HCT116 (cell line): Measurements from ENCODE around the gene HMGN1. TPM values are rescaled to one million over a fixed set of nuclear protein-coding genes. Genes with fewer than 3 reads are reported as not detected.

ENCODE experiments used
- ATAC-seq: fragments of 200-7000 bp; cut with Tn5 transposase; 2 replicates; pipeline ENCODE4 v1.9.1; 2020; ENCODE audit warnings: mild to moderate bottlenecking, moderate library complexity
- BruUV-seq: library from RNA; stranded (reverse); fragments of 400-500 nt; replicated peaks from 2 replicates; lab custom pipeline; 2021; lab: Mats Ljungman, UMichigan
- CTCF ChIA-PET: fragments of 300-600 bp; sonication (Branson Sonifier 250); formaldehyde crosslinking; loops from one replicate; lab custom pipeline; 2021; ENCODE audit warnings: antibody characterized with exemption; lab: Charles Lee
- POLR2A ChIA-PET: fragments of 300-600, 350-600 bp; sonication (Branson Sonifier 250); formaldehyde crosslinking; loops from one replicate; lab custom pipeline; 2021; ENCODE audit warnings: antibody characterized with exemption; lab: Charles Lee
- RAD21 ChIA-PET, 2 experiments: fragments of 300-600 bp; sonication (Branson Sonifier 250); formaldehyde crosslinking; loops; one replicate each; lab custom pipeline; 2023; ENCODE audit warnings: low total read pairs in 2 of 2; ENCODE audit not compliant: uncharacterized antibody in 2 of 2, unreplicated experiment in 2 of 2, low non-redundant PET in 1 of 2; lab: Charles Lee
- DNase-seq: peaks from one replicate; pipeline ENCODE4 v3.0.0-alpha.2; 2010; ENCODE audit warnings: low read depth, low spot score
- H2AFZ ChIP-seq: fragments of 200-600 bp; shearing (Covaris generic), sonication (generic); 2 replicates; pipeline ENCODE4 v1.6.1; 2017; ENCODE audit warnings: low read depth, mixed run types, mixed read lengths, antibody characterized with exemption, low read length; ENCODE audit not compliant: poor library complexity, severe bottlenecking
- H3K27ac ChIP-seq: 2 replicates; pipeline ENCODE4 v1.5.1; 2012; ENCODE audit warnings: low read depth, low read length
- H3K27me3 ChIP-seq: fragments of 200-600 bp; sonication (generic); 2 replicates; pipeline ENCODE4 v1.6.1; 2016; ENCODE audit warnings: mixed run types, low read length, mixed read lengths; ENCODE audit not compliant: insufficient read depth
- H3K36me3 ChIP-seq, 2 experiments: fragments of 200-500 bp in 1 of 2; fragments of 200-600 bp in 1 of 2; sonication (Bioruptor generic) in 1 of 2; sonication (generic) in 1 of 2; 2 replicates each; pipeline versions ENCODE4 v1.5.1 to v1.6.1; 2014 to 2016; ENCODE audit warnings: low read length in 2 of 2, inconsistent platforms in 1 of 2, mixed read lengths in 1 of 2, mixed run types in 1 of 2; ENCODE audit not compliant: insufficient read depth in 2 of 2, control insufficient read depth in 1 of 2
- H3K4me1 ChIP-seq, 2 experiments: fragments of 200-600 bp in 1 of 2; sonication (generic) in 1 of 2; 2 replicates each; pipeline versions ENCODE4 v1.5.1 to v1.6.1; 2012 to 2017; ENCODE audit warnings: low read length in 2 of 2, inconsistent platforms in 1 of 2, mild to moderate bottlenecking in 1 of 2, mixed read lengths in 1 of 2, mixed run types in 1 of 2, moderate library complexity in 1 of 2; ENCODE audit not compliant: insufficient read depth in 2 of 2, control insufficient read depth in 1 of 2
- H3K4me2 ChIP-seq: fragments of 200-600 bp; sonication (generic); 2 replicates; pipeline ENCODE4 v1.6.1; 2017; ENCODE audit warnings: mixed run types, low read length, mixed read lengths
- H3K4me3 ChIP-seq, 2 experiments: fragments of 200-600 bp in 1 of 2; sonication (generic) in 1 of 2; replicated peaks in 1 of 2; 2 replicates each; pipeline ENCODE4 v1.5.1; 2011 to 2016; ENCODE audit warnings: low read length in 2 of 2, control low read depth in 1 of 2, low read depth in 1 of 2, mild to moderate bottlenecking in 1 of 2, mixed read lengths in 1 of 2, mixed run types in 1 of 2
- H3K79me2 ChIP-seq: fragments of 200-600 bp; sonication (generic); 2 replicates; pipeline ENCODE4 v1.6.1; 2017; ENCODE audit warnings: mild to moderate bottlenecking, mixed run types, low read length, moderate library complexity, mixed read lengths; ENCODE audit not compliant: insufficient read depth
- H3K9ac ChIP-seq: fragments of 200-600 bp; sonication (generic); 2 replicates; pipeline ENCODE4 v1.6.1; 2016; ENCODE audit warnings: low read length, mixed read lengths
- H3K9me2 ChIP-seq: fragments of 200-600 bp; sonication (generic), shearing (Covaris generic); 2 replicates; pipeline ENCODE4 v1.6.1; 2017; ENCODE audit warnings: mixed run types, mild to moderate bottlenecking, moderate library complexity; ENCODE audit not compliant: insufficient read depth
- H3K9me3 ChIP-seq, 2 experiments: fragments of 200-500 bp in 1 of 2; fragments of 200-600 bp in 1 of 2; sonication (Bioruptor generic) in 1 of 2; sonication (generic) in 1 of 2; 2 replicates each; pipeline ENCODE4 v1.6.1; 2014 to 2017; ENCODE audit warnings: low read length in 2 of 2, mixed read lengths in 2 of 2, inconsistent platforms in 1 of 2, low read depth in 1 of 2, mild to moderate bottlenecking in 1 of 2, mixed run types in 1 of 2, moderate library complexity in 1 of 2; ENCODE audit not compliant: control insufficient read depth in 1 of 2, insufficient read depth in 1 of 2
- H4K20me1 ChIP-seq: fragments of 200-600 bp; sonication (generic), shearing (Covaris generic); 2 replicates; pipeline ENCODE4 v1.6.1; 2017; ENCODE audit warnings: mixed run types, mild to moderate bottlenecking, moderate library complexity; ENCODE audit not compliant: insufficient read depth
- ATF3 ChIP-seq: IDR thresholded peaks from 2 replicates; pipeline ENCODE4 v1.6.1; 2012
- CEBPB ChIP-seq: IDR thresholded peaks from 2 replicates; pipeline ENCODE4 v1.6.1; 2012; ENCODE audit warnings: low read depth
- EZH2phosphoT487 ChIP-seq: fragments of 200-600 bp; IDR thresholded peaks from 2 replicates; pipeline ENCODE4 v1.6.1; 2018; ENCODE audit warnings: antibody characterized with exemption, borderline replicate concordance
- POLR2A ChIP-seq: IDR thresholded peaks from 2 replicates; pipeline ENCODE4 v1.7.0; 2011; ENCODE audit warnings: borderline replicate concordance; ENCODE audit not compliant: insufficient read depth, insufficient read length; ENCODE audit errors: extremely low read depth
- RAD21 ChIP-seq: IDR thresholded peaks from 2 replicates; pipeline ENCODE4 v1.6.1; 2012; ENCODE audit warnings: low read depth, mild to moderate bottlenecking
- SIN3A ChIP-seq: IDR thresholded peaks from 2 replicates; pipeline ENCODE4 v1.6.1; 2012; ENCODE audit warnings: low read depth
- SP1 ChIP-seq: IDR thresholded peaks from 2 replicates; pipeline ENCODE4 v1.6.1; 2012; ENCODE audit warnings: low read depth
- SRF ChIP-seq: IDR thresholded peaks from 2 replicates; pipeline ENCODE4 v1.6.1; 2012; ENCODE audit warnings: low read depth
- TCF7L2 ChIP-seq: IDR thresholded peaks from 2 replicates; pipeline ENCODE4 v1.7.0; 2011; ENCODE audit warnings: borderline replicate concordance, inconsistent platforms; ENCODE audit not compliant: insufficient read depth, insufficient read length; ENCODE audit errors: extremely low read depth
- ZBTB33 ChIP-seq: IDR thresholded peaks from 2 replicates; pipeline ENCODE4 v1.6.1; 2011; ENCODE audit warnings: mild to moderate bottlenecking, low read length, moderate library complexity; ENCODE audit not compliant: insufficient replicate concordance; ENCODE audit errors: extremely low read depth
- ZFX ChIP-seq: fragments of 450-650 bp; IDR thresholded peaks from 2 replicates; pipeline ENCODE4 v1.6.1; 2017
- intact Hi-C: fragments of 100-400 bp; cut with micrococcal nuclease; formaldehyde crosslinking; loops from 2 replicates; pipeline ENCODE4 v1.10.0; 2022
- total RNA-seq: library from RNA; stranded (reverse); gene quantifications from one replicate; pipeline ENCODE4 v1.2.1, GENCODE V29; 2021; ENCODE audit not compliant: unreplicated experiment
- TF ChIP-seq, protein P1 (sequence below), 3 experiments: fragments of 200-600 bp in 1 of 3; sonication (generic) in 1 of 3; IDR thresholded peaks in 2 of 3; conservative IDR thresholded peaks in 1 of 3; 2 replicates each; pipeline ENCODE4 v1.5.1; 2012 to 2017; ENCODE audit warnings: low read depth in 2 of 3, low read length in 2 of 3, antibody characterized with exemption in 1 of 3, borderline replicate concordance in 1 of 3, control low read depth in 1 of 3, mild to moderate bottlenecking in 1 of 3, mixed read lengths in 1 of 3, mixed run types in 1 of 3, moderate library complexity in 1 of 3; ENCODE audit not compliant: insufficient read depth in 1 of 3
- TF ChIP-seq, protein P2 (sequence below): IDR thresholded peaks from 2 replicates; pipeline ENCODE4 v1.6.1; 2012

Gene HMGN1
- total RNA-seq, 1 experiment from 2014 or later: 399 TPM

DNA sequence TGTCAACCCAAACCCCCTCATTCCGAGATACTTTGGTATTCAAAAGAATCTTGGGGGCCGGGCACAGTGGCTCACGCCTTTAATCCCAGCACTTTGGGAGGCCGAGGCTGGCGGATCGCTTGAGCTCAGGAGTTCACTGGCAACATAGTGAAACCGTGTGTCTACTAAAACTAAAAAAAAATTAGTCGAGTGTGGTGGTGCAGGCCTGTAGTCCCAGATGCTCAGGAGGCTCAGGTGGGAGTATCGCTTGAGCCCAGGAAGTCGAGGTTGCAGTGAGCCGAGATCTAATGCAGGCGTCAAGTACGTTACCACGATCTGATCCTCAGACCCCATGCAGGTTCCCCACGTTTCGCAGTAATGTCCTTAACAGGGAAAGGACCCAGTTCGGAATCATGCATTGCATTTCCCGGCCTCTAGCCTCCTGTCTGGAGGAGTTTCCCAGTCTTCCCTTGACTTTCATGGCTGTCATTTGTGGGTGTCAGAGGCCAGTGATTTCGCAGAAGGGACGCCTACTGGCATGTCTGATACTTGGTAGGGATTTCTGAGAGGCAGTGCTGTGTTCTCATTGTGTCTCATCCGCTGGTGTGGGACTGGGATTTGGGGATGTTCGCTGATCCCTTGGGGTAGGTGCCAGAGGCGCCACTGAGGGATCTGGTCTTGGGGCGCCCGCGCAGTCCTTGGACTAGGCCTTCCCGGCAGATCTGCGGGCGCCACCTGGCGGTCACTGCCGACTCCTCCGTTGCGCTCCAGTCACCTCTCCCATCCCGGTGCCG is 39.3 kb upstream of the HMGN1 start:
- peak; percentile 64 for DNase-seq
- Histone ChIP-seq H3K36me3 (peaks cover 4 to 7% of the 10 kb centered on the region in 2 experiments; a peak in 2 of 4 replicates), H3K4me2 (peak overlapping the region; percentile 80), H3K27ac (peak overlapping the region; percentile 64), H3K79me2 (peaks cover 15% of the 10 kb centered on the region; the same call in 1 of the 2 replicates), H3K27me3 (no peaks in the 10 kb centered on the region), H3K9ac (peak overlapping the region; percentile 59), H3K9me3 (no peaks in the 10 kb centered on the region), H2AFZ (no peak overlapping the region), H3K4me3 (peak overlapping the region; percentile 49 to 54), H3K4me1 (peaks cover 4 to 9% of the 10 kb centered on the region in 2 experiments; a peak in 2 of 4 replicates), H4K20me1 (no peaks in the 10 kb centered on the region), H3K9me2 (no peaks in the 10 kb centered on the region)
- TSS peak; percentile 29 for BruUV-seq
- CTCF ChIA-PET: interaction anchor here (0.6 to 1.1 kb wide), 5 partner anchors 14 to 205 kb away, joined by 3 to 7 read pairs (median 4); partner anchors contain the start of gene PSMG1
- RAD21 ChIA-PET: interaction anchor here in 1 of 2 experiments (0.6 kb wide), 1 partner anchor 151 kb away, joined by 4 read pairs; no protein-coding TSS in a partner anchor
- intact Hi-C loops: loop anchor here (1.0 to 10.0 kb wide), 3 partner anchors 39 to 1233 kb away; partner anchors contain the start of gene HMGN1
- peak; percentile 39; the same call in 1 of the 2 replicates for TF ChIP-seq ZFX
- no peak for TF ChIP-seq POLR2A
- no peak for TF ChIP-seq SIN3A
- TF ChIP-seq, protein P1, sequence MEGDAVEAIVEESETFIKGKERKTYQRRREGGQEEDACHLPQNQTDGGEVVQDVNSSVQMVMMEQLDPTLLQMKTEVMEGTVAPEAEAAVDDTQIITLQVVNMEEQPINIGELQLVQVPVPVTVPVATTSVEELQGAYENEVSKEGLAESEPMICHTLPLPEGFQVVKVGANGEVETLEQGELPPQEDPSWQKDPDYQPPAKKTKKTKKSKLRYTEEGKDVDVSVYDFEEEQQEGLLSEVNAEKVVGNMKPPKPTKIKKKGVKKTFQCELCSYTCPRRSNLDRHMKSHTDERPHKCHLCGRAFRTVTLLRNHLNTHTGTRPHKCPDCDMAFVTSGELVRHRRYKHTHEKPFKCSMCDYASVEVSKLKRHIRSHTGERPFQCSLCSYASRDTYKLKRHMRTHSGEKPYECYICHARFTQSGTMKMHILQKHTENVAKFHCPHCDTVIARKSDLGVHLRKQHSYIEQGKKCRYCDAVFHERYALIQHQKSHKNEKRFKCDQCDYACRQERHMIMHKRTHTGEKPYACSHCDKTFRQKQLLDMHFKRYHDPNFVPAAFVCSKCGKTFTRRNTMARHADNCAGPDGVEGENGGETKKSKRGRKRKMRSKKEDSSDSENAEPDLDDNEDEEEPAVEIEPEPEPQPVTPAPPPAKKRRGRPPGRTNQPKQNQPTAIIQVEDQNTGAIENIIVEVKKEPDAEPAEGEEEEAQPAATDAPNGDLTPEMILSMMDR (IDR thresholded peaks at IDR 0.05 in 2 of 3, conservative IDR thresholded peaks at IDR 0.05 in 1 of 3; ENCODE audit: borderline replicate concordance in 1 of 3, insufficient read depth in 1 of 3, low read depth in 2 of 3, low read length in 2 of 3): peak; percentile 36 to 95 (median 86); a peak in 4 of 6 replicates
- TF ChIP-seq RAD21: peak; percentile 84
- TF ChIP-seq, protein P2, sequence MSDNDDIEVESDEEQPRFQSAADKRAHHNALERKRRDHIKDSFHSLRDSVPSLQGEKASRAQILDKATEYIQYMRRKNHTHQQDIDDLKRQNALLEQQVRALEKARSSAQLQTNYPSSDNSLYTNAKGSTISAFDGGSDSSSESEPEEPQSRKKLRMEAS: 0 out of 2 replicates have a peak, but pooled peaks have one; percentile 17
- no peak for TF ChIP-seq CEBPB
- no peak for TF ChIP-seq ZBTB33
- TF ChIP-seq SRF: no peak
- TF ChIP-seq TCF7L2: no peak
- no peak for TF ChIP-seq EZH2phosphoT487
- TF ChIP-seq SP1: no peak
- no peak for TF ChIP-seq ATF3
- peak; percentile 96 for ATAC-seq
- POLR2A ChIA-PET: interaction anchor here (0.6 to 1.0 kb wide), 3 partner anchors 14 to 208 kb away, joined by 3 to 5 read pairs (median 3); partner anchors contain the start of gene PSMG1
